GM12872 (cell line): ENCODE results near the gene SYF2.

Experiments
- CTCF ChIP-seq: IDR thresholded peaks from 3 replicates; pipeline ENCODE4 v1.5.1; 2011; ENCODE audit warnings: low read depth, mild to moderate bottlenecking, low read length, moderate library complexity; ENCODE audit not compliant: insufficient read depth

SYF2 gene

DNA sequence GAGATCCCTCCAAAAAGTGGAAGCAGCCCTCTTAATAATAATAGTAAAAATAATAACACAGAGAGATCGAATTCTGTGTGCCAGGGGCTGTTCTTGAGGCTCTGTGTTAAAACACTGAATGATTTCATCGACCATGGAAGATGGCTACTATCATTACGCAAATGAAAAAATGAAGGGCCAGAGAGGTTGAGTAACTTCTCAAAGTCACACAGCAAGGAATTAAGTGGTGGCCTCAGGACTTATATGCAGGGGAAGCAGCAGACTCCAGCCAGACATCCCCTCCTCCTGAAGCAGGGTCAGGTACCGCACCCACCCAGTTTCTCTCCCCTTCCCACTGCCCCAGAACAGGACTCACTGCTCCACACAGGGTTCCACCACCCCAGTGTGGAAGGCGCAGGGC lies 40.1 kb downstream of the SYF2 start:
- no peak for TF ChIP-seq CTCF

- TF ChIP-seq CTCF: no peak
Observed at GRCh38 chr1:25190260-25190659, 42.0 kb downstream of the SYF2 start.

DNA sequence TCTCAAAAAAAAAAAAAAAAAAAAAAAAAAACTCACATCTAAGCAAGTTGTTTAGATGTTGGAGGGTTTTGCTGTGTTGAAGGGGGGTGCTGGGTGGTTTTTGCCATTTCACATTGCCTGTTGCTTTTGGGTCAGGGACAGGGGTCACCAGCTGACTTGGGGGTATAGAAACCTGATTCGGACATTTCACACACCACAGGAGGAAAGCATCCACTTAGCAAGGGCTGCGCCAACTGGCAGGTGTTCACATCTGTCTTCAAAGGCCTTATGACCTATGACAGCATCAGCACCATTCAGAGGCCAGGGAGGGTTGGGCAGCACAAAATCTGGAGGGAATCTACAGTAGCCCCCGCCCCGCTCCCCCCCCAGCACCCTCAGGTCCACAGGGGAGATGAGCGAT lies 45.2 kb downstream of the SYF2 start:
- no peak for TF ChIP-seq CTCF

- TF ChIP-seq CTCF: no peak
Observed at GRCh38 chr1:25186161-25187007, 45.9 kb downstream of the SYF2 start.

DNA sequence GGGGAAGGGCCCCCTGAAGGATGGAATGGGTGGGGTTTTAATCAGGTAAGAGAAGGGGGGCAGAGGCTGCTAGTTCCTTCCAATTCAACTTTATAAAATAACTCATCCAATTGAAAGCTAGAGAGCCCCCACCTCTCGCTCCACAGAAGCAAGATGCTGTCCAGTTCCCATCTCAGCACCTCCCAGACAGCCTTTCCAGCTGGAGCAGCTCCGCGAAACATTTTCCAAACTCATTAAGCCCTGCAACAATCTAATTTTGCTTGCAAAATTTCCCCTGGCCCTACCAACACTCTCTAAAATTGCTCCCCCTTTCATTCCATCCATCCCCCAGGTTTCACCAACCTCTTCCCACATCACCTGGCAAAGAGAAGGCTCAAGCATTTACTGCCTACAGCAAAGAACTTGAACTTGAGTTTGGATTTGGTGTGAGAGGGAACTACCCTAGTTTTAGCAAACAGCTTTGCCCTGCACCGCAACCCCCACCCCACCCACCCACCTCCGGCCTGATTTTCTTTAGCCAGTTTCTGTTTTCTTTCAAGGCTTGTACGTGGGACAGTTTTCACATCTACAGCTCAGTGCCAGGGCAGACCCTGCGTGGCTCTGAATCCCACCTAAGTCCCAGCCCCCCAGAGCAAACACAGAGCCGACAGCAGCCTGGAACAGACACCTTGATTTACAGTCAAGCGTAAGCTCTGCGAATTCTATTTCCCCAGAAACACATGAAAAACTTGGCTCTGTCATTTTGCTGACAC lies 46.7 kb downstream of the SYF2 start:
- no peak for TF ChIP-seq CTCF

DNA sequence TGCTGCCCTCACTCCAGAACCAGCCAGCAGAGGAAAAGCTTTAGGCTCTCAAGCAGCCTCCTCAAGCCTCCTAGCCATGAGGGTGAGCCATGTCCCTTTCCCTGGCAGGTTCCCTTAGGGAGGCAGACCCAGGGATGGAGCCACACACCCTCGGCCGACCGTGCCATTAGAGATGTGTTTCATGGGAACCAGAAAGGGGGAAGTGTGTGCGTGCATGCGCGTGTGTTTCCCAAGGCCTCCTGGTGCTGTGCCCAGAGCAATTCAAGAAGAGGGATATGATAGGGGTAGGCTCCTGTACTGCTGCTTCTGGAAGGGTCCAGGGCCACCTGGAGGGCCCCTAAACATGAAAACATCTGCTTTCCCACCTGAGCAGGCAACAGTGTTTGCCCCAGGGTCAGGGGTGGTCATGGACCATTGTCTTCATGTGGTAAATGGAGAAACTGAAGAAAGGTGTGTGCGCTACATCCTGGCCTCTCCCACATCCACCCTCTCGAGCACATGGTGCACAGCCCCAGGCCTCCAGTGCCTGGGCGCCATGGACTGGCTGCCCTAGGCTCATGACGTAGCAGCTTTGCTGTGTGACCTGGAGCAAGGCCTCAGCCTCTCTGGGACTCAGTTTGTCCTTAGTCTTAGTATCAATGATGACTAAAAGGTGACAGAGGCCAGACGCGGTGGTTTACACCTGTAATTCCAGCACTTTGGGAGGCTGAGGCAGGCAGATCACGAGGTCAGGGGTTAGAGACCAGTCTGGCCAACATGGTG lies 48.1 kb downstream of the SYF2 start:
- TF ChIP-seq CTCF: no peak
